Neuronal stem cell (in vitro differentiated cells): ENCODE data around the gene CEP295NL.

Experiments
- DNase-seq: peaks from one replicate; pipeline ENCODE4 v3.0.0-alpha.2; 2013; ENCODE audit warnings: low spot score
- H2AFZ ChIP-seq: one replicate; pipeline ENCODE4 v1.6.1; 2013; ENCODE audit warnings: mild to moderate bottlenecking, low read length, inconsistent platforms
- H2AK5ac ChIP-seq: 2 replicates; pipeline ENCODE4 v1.6.1; 2013; ENCODE audit warnings: low read depth, mild to moderate bottlenecking, inconsistent platforms, low read length, moderate library complexity, mixed read lengths
- H2BK120ac ChIP-seq: 2 replicates; pipeline ENCODE4 v1.6.1; 2013; ENCODE audit warnings: low read depth, mild to moderate bottlenecking, inconsistent platforms, low read length, moderate library complexity, mixed read lengths
- H2BK12ac ChIP-seq: one replicate; pipeline ENCODE4 v1.6.1; 2013; ENCODE audit warnings: low read length, inconsistent platforms
- H2BK15ac ChIP-seq: 2 replicates; pipeline ENCODE4 v1.6.1; 2013; ENCODE audit warnings: mild to moderate bottlenecking, low read length, inconsistent platforms, mixed read lengths
- H2BK5ac ChIP-seq: one replicate; pipeline ENCODE4 v1.6.1; 2013; ENCODE audit warnings: inconsistent platforms, mild to moderate bottlenecking, low read length, moderate library complexity
- H3K14ac ChIP-seq: one replicate; pipeline ENCODE4 v1.6.1; 2013; ENCODE audit warnings: low read length, inconsistent platforms
- H3K18ac ChIP-seq: 2 replicates; pipeline ENCODE4 v1.6.1; 2013; ENCODE audit warnings: low read length, inconsistent platforms
- H3K23ac ChIP-seq: 2 replicates; pipeline ENCODE4 v1.6.1; 2013; ENCODE audit warnings: low read depth, mild to moderate bottlenecking, mixed read lengths, low read length, inconsistent platforms; ENCODE audit not compliant: poor library complexity
- H3K27ac ChIP-seq: replicated peaks from 3 replicates; pipeline ENCODE4 v1.5.1; 2013; ENCODE audit warnings: low read length, inconsistent platforms
- H3K27me3 ChIP-seq, 3 experiments: 2 replicates each; pipeline ENCODE4 v1.6.1; 2013; ENCODE audit warnings: low read length in 3 of 3, mild to moderate bottlenecking in 2 of 3, inconsistent platforms in 1 of 3, low read depth in 1 of 3, mixed read lengths in 1 of 3, moderate library complexity in 1 of 3; ENCODE audit not compliant: control insufficient read depth in 3 of 3, insufficient read depth in 3 of 3
- H3K36me3 ChIP-seq, 2 donors: replicated peaks in 1 of 2; 2 replicates each; pipeline ENCODE4 v1.6.1; 2013; ENCODE audit warnings: low read length in 2 of 2; ENCODE audit not compliant: control insufficient read depth in 2 of 2, insufficient read depth in 2 of 2
- H3K4ac ChIP-seq: 2 replicates; pipeline ENCODE4 v1.6.1; 2013; ENCODE audit warnings: inconsistent platforms, mild to moderate bottlenecking, low read length, moderate library complexity
- H3K4me1 ChIP-seq, 2 donors: 1 replicate in 1 of 2; 2 replicates in 1 of 2; pipeline ENCODE4 v1.6.1; 2013; ENCODE audit warnings: low read length in 2 of 2, low read depth in 1 of 2; ENCODE audit not compliant: control insufficient read depth in 2 of 2, insufficient read depth in 1 of 2
- H3K4me2 ChIP-seq: one replicate; pipeline ENCODE4 v1.6.1; 2013; ENCODE audit warnings: mild to moderate bottlenecking, low read length, inconsistent platforms; ENCODE audit not compliant: insufficient read depth, poor library complexity, severe bottlenecking
- H3K4me3 ChIP-seq, 2 donors: 2 replicates each; pipeline ENCODE4 v1.5.1; 2013; ENCODE audit warnings: low read length in 2 of 2, mild to moderate bottlenecking in 2 of 2, inconsistent platforms in 1 of 2, moderate library complexity in 1 of 2
- H3K79me1 ChIP-seq: one replicate; pipeline ENCODE4 v1.6.1; 2013; ENCODE audit warnings: low read depth, mild to moderate bottlenecking, inconsistent platforms, low read length, moderate library complexity
- H3K9ac ChIP-seq: one replicate; pipeline ENCODE4 v1.6.1; 2013; ENCODE audit warnings: mild to moderate bottlenecking, low read depth, low read length, inconsistent platforms; ENCODE audit not compliant: poor library complexity
- H3K9me3 ChIP-seq, 2 donors: replicated peaks in 1 of 2; 2 replicates each; pipeline versions ENCODE3 to v1.6.1; 2013; ENCODE audit warnings: low read length in 2 of 2, mild to moderate bottlenecking in 2 of 2, inconsistent platforms in 1 of 2, low read depth in 1 of 2, mixed read lengths in 1 of 2, moderate library complexity in 1 of 2; ENCODE audit not compliant: control insufficient read depth in 2 of 2, insufficient read depth in 1 of 2
- H4K8ac ChIP-seq: one replicate; pipeline ENCODE4 v1.6.1; 2013; ENCODE audit warnings: low read depth, mild to moderate bottlenecking, inconsistent platforms, low read length, moderate library complexity
- H4K91ac ChIP-seq: one replicate; pipeline ENCODE4 v1.6.1; 2013; ENCODE audit warnings: low read length, low read depth, mild to moderate bottlenecking, inconsistent platforms; ENCODE audit not compliant: poor library complexity
- WGBS, 2 donors: extraction: QIAGEN DNeasy Blood & Tissue Kit; methylation state at CpG; one replicate each; pipeline ENCODE4 v1.1.7; 2013; ENCODE audit warnings: missing lambda C conversion rate in 2 of 2, mixed read lengths in 1 of 2; ENCODE audit not compliant: insufficient read length in 2 of 2, insufficient replicate concordance in 1 of 2; ENCODE audit errors: extremely low coverage in 2 of 2; 5-methylcytosine and 5-hydroxymethylcytosine counted together

CEP295NL gene

DNA sequence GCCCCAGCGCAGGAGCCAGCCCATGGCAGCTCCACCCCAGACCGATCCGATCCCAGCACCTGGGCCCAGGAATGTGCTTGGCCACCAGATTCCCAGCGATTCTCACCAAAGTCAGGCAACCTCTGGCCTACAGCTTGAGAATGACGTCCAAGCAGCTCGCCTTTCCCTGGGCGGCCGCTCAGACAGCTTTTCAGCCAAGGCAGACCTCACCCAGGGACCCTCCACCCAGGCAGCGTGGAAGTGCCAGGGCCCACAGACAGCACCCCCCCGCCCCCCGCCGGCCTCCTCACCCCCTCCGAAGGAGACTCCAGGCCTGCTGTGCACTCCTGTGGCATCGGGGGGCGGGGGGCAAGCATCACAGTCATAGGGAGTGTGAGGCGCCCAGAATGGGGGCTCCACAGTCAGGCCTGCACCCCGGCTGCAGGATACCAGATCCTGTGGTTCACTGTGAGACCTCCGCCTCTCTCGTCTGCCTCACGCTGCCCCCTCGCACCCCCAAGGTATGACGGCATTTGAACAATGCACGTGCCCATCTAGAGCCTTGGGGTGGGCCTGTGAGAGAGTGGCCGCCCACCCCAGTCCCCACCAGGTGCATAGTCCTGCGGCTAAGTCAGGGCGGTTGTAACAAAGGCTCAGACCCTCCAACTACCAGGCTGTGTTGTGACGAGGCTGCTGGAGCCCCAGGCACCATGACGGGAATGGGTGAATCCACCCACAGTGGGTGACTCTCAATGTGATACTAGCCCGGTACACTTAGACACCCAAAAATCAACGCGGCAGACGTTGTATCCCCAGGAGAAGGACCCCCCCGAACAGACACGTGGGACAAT, 6.0 kb downstream of the CEP295NL start:
- H3K4me1 ChIP-seq, result peaks cover 39 to 40% of the 10 kb centered on the region in 2 donors
- H2BK5ac ChIP-seq, result peak overlapping the region; percentile 83
- H3K18ac ChIP-seq, result peak overlapping the region; percentile 91
- H2BK15ac ChIP-seq, result peak overlapping the region; percentile 55
- no peak overlapping the region for H2BK120ac ChIP-seq
- H3K4me2 ChIP-seq, result no peak overlapping the region
- WGBS, 2 donors, result no CpG with 5 or more reads among the region's 34 CpGs
- H3K27me3 ChIP-seq, result no peaks in the 10 kb centered on the region
- no peak overlapping the region for H3K4ac ChIP-seq
- H2AFZ ChIP-seq, result no peak overlapping the region
- peak overlapping the region; percentile 71 for H3K9ac ChIP-seq
- peak overlapping the region; percentile 14 for H3K27ac ChIP-seq
- H4K8ac ChIP-seq, result no peak overlapping the region
- peak overlapping the region in 1 of 2 donors; percentile 1 for H3K4me3 ChIP-seq
- peaks cover 24% of the 10 kb centered on the region for H3K79me1 ChIP-seq
- H2AK5ac ChIP-seq, result peak overlapping the region; percentile 44
- no peak overlapping the region for H3K14ac ChIP-seq
- H4K91ac ChIP-seq, result peak overlapping the region; percentile 47
- peak overlapping the region; percentile 13 for H3K23ac ChIP-seq
- H3K9me3 ChIP-seq, result no peaks in the 10 kb centered on the region
- DNase-seq, result no peak
- peak overlapping the region; percentile 58 for H2BK12ac ChIP-seq
- peaks cover 8 to 9% of the 10 kb centered on the region in 2 donors for H3K36me3 ChIP-seq

DNA sequence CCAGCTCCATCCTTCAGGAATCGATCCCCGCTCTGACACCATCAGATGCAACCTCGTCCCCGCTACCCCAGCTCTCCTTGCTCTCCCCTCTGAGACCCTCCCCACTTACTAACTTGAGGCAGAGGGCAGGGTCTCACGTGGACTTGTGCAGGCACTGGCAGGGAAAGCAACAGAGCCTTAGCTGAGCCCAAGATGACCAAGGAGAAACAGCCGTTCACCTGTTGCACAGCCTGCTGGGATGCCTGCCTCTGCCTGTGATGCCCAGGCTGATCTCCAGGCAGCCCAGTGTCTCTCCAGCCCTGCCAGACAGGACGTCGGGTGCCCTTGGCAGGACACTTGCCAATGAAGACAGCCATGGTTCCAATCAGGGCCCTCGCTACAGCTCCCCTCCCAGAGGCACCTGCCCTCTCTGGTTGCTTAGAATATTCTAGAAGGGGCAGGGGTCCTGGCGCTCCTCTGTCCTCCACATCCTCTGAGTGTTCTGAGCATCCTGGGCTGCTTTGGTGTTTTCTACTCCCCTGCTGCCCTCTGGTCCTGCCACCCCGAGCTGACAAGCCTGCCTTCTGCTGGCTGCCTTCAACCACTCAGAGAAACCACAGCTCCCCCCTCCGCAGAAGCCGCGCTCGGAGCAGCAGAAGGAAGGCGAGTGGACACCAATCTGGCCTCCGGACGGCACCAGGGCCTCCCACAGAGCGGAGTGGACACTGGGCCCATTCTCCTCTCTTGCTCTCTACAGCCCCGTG, 6.7 kb downstream of the CEP295NL start:
- H3K9me3 ChIP-seq, result no peaks in the 10 kb centered on the region
- H3K18ac ChIP-seq, result peak overlapping the region; percentile 67
- H3K4me2 ChIP-seq, result no peak overlapping the region
- H3K4me3 ChIP-seq, result no peak overlapping the region
- peak overlapping the region; percentile 73 for H3K14ac ChIP-seq
- peak overlapping the region; percentile 14 for H3K27ac ChIP-seq
- no peak overlapping the region for H4K8ac ChIP-seq
- peak overlapping the region; percentile 14 for H2BK15ac ChIP-seq
- WGBS, 2 donors, result no CpG with 5 or more reads among the region's 20 CpGs
- DNase-seq, result no peak
- H2BK120ac ChIP-seq, result no peak overlapping the region
- H3K36me3 ChIP-seq, result peaks cover 6 to 8% of the 10 kb centered on the region in 2 donors
- H3K4ac ChIP-seq, result no peak overlapping the region
- H3K27me3 ChIP-seq, result no peaks in the 10 kb centered on the region
- peak overlapping the region; percentile 58 for H2BK12ac ChIP-seq
- H3K23ac ChIP-seq, result peak overlapping the region; percentile 13
- peak overlapping the region; percentile 46 for H3K9ac ChIP-seq
- no peak overlapping the region for H2AFZ ChIP-seq
- peaks cover 24% of the 10 kb centered on the region for H3K79me1 ChIP-seq
- H2AK5ac ChIP-seq, result peak overlapping the region; percentile 8
- H2BK5ac ChIP-seq, result peak overlapping the region; percentile 83
- H3K4me1 ChIP-seq, result peaks cover 39 to 47% of the 10 kb centered on the region in 2 donors
- no peak overlapping the region for H4K91ac ChIP-seq

DNA sequence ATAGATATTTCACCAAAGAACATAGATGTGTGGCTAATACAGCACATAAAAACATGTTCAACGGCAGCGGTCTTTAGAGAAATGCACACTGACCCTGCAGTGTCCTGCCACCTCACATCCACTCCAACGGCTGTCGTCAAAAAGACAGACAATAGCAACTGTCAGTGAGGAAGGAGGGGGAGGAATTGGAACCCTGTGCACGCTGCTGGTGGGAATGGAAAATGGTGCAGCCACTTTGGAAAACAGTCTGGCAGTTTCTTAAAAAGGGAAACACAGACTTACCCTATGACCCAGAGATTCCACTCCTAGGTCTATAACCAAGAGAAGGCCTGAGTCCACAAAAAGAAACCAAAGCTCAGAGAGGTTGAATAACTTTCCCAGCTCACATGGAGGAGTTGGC, 7.7 kb downstream of the CEP295NL start:
- H4K91ac ChIP-seq, result no peak overlapping the region
- no peak overlapping the region for H2BK120ac ChIP-seq
- H3K4me3 ChIP-seq, result no peak overlapping the region
- no peak overlapping the region for H2BK5ac ChIP-seq
- H3K4ac ChIP-seq, result no peak overlapping the region
- peaks cover 39 to 47% of the 10 kb centered on the region in 2 donors for H3K4me1 ChIP-seq
- no peak overlapping the region for H2AK5ac ChIP-seq
- no peak overlapping the region for H2BK15ac ChIP-seq
- H3K9ac ChIP-seq, result no peak overlapping the region
- peaks cover 0 to 6% of the 10 kb centered on the region in 2 donors for H3K36me3 ChIP-seq
- H3K4me2 ChIP-seq, result no peak overlapping the region
- H3K79me1 ChIP-seq, result peaks cover 24% of the 10 kb centered on the region
- H3K27ac ChIP-seq, result no peak overlapping the region
- H3K9me3 ChIP-seq, result no peaks in the 10 kb centered on the region
- H3K27me3 ChIP-seq, result no peaks in the 10 kb centered on the region
- H2BK12ac ChIP-seq, result no peak overlapping the region
- no CpG with 5 or more reads among the region's 5 CpGs for whole genome bisulfite sequencing, 2 donors
- DNase-seq, result no peak
- no peak overlapping the region for H2AFZ ChIP-seq
- peak overlapping the region; percentile 75 for H3K14ac ChIP-seq
- peak overlapping the region; percentile 5 for H3K18ac ChIP-seq
- H3K23ac ChIP-seq, result no peak overlapping the region
- no peak overlapping the region for H4K8ac ChIP-seq

DNA sequence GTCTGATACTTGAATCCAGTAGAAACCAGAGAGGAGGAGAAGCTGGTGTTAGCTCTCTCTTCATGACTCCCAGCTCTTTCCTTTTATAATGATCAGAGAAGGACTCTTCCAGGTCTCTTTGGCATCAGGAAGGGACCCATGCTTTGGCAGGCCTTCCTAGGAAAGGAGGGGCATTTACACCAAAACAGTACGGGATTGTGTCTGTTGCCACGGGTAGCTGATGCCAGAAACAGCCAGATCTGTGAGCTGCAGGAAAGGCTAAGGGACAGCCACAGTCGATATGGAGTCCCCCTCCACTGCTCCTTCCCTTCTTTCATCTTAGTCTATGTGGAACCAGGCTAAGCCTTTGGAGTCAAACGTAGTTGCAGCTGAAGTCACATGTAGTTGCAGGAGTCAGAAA, 9.3 kb downstream of the CEP295NL start:
- Histone ChIP-seq H2BK5ac (no peak overlapping the region), H2BK120ac (no peak overlapping the region), H3K4me3 (no peak overlapping the region), H3K9ac (no peak overlapping the region), H3K36me3 (peaks cover 0 to 6% of the 10 kb centered on the region in 2 donors), H3K23ac (no peak overlapping the region), H4K8ac (no peak overlapping the region), H3K14ac (peak overlapping the region; percentile 89), H3K9me3 (no peaks in the 10 kb centered on the region), H3K4me2 (no peak overlapping the region), H3K79me1 (peaks cover 24% of the 10 kb centered on the region), H4K91ac (no peak overlapping the region), H3K27ac (peak overlapping the region; percentile 1), H2AK5ac (no peak overlapping the region), H3K4ac (no peak overlapping the region), H2AFZ (no peak overlapping the region), H2BK12ac (no peak overlapping the region), H3K27me3 (no peaks in the 10 kb centered on the region), H3K4me1 (peaks cover 31 to 36% of the 10 kb centered on the region in 2 donors), H3K18ac (no peak overlapping the region), H2BK15ac (no peak overlapping the region)
- DNase-seq, result no peak
- no CpG with 5 or more reads among the region's 4 CpGs for WGBS, 2 donors
